Activated CD4-positive, alpha-beta T cell treated with anti-CD3 and anti-CD28 coated beads, Interleukin-2, amount 50 U/mL, for 1 hour (primary cell): ENCODE data around the gene UGDH.
"Not testable (repeated sequence)": the region's sequence is repeated elsewhere in the genome, so short reads cannot be mapped to it uniquely, and the experiment has no call there.

Experiments used
- DNase-seq: peaks from one replicate; pipeline ENCODE4 v3.0.0-alpha.2; 2020

UGDH gene

DNA sequence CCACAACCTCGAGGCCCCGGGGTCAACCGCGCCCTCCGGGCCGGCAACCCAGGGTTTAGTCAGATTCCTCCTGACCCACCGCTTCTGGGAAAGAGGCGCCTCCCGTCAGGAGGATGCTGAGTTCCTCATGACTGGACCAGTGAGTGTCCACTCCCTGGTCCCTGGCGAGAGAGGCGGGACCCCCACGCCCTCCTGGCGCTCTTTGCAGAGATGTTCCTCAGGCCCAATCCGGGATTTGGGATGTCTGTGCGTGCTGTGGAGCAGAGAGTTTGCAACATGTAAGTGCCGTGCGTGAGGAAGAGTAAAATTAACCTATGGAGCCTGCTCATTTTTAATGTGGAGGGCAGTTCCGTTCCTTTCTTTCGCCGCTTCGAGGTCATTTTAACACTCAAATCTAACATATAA, 824 bp upstream of the UGDH start:
- no peak for DNase-seq

DNA sequence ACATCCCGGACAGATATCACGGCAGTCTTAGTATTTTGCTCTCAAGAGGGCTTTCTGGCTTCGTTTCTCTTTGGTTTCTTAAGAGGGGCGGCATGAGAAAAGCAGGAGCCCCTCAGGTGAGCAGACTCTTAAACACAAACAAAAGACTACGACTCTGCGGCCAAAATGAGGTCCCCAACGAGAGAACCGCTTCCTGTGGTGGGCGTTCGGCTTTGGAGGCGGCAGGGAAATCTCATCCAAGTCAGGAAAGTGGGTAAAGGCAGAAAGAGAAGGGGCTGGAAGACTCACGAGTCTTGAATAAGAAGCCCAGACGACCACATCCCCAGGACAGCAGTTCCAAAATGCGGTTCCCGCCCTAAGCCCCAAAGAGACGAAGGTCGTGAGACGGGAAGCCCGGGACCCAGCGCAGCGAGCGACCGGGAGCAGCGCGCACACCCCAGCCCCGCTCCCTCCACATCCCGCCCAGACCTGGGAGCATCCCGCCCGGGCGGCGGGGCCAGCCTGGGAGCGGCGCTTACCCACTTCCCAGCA, 409 bp downstream of the UGDH start:
- DNase-seq: peak; percentile 1

DNA sequence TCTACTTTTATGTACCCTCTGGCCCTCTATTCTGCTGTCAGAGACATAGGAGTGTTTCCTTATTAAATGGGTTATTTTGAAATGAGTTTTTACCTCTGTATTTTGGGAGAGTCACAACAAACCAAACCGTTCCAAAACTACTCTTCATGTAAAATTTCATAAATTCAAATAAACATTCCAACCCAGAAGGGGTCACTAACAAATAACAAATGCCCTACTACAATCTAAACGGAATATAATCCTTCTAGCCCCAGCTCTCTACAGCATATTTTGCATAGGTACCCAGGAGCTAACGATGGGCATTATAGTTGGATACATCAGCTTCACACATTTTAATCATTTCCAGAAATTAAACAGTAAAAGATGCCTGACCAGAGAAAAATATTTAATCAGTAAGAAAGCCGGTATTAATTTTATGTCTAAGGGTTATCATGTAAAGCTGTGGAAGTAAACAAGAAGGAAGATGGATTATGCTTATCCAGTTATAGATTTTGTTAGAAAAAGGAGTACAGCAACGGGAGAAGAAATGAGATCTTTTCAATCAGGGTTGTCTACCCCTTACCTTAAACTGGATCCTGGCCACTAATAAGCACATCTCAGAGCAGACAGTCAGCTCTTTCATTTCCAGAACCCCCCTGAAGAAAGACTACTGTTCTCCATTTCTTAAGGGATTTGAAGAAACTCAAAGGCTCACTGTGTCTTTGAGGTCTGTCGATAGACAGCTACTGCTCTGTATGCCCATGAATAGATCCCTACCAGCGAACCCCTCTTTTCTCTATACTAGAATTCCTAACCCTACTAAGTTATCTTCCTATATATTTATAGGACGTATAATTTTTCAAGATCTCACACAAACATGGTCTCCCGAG, 1.2 kb downstream of the UGDH start:
- DNase-seq: no peak

DNA sequence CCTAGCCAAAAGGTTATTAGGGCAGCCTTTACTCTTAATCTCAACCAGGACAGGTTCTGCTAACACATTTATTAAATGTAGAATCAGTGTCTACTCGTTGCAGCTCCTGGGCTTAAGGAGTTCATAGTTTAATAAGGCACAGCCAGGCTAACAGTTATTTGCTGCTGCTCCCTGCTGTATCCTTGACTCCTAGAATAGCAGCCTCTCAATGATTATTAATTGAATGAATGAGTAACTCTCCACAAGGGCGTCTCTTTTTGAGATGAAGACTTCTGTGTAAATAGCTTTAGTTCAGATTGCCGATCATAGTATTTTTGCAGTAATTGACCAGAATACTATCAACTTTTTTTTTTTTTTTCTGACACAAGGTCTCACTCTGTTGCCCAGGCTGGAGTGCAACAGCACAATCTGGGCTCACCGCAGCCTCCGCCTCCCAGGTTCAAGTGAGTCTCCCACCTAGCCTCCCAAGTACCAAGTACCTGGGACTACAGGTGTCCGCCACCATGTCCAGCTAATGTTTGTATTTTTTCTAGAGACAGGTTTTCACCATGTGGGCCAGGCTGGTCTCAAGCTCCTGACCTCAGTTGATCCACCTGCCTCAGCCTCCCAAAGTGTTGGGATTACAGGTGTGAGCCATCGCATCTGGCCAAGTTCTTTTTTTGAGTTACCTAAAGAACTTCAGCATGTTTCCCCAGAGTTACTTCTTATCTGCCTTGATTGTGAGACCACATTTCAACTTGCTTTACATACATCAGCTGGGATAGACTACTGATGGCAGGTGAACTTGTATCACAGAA, 2.9 kb downstream of the UGDH start:
- no peak for DNase-seq

DNA sequence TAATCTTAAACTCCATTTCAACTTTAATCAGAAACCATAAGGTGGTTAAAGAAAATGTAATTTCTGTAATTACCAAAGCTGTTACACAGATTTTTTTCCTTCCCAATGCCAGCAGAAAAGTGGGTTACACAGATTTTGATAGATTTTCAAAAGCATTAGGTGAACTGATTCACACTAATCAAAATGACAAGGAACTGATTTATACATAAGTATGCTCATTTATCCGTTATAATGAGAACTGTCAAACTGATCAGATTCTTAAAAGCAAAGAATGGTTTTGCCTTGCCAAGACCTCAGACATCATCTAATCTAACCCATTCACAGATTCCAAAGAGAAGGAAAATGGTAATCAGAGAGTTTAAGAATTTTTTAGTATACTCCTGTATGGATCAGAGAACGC, 5.2 kb downstream of the UGDH start:
- no peak for DNase-seq

DNA sequence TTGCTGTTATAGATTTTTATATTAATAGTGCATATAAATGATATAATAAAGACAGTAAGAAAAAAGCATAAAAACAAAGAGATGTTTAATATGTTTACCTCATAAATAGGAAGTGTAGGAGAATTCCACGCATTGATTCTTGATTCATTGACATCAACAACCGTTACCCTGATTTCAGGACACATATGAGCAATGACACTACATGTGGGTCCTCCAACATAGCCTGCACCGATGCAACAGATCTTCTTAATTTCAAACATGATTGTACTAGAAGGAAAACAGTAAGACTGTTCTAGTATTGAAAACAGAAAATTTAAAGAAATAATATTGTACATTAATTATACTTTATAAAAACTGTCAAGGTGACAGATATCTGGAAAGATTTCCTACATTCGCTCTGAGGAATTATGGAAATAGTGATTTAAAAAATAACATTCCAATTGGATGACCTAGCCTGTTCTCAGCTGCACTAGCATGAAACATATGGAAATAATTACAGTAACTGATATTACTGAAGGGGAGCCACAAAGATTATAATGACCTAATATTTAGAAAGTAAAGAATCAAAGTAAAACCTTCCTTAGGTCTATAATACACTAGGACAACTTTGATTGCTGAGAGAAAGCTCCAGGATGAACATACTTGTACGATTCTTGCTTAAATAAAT, 5.9 kb downstream of the UGDH start:
- DNase-seq: no peak

DNA sequence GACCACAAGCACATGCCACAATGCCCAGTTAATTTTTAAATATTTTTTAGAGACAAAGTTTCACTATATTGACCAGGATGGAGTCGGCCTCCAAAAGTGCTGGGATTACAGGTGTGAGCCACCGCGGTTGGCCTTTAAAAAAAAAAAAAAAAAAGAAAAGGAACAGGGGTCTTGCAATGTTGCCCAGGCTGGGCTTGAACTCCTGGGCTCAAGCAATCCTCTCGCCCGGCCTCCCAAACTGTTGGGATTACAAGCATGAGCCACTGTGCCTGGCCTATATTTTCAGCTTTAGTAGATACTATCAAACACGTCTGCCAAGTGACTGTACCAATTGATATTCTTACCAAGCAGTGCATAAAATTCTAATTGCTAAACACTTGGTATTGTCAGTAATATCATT, 8.8 kb downstream of the UGDH start:
- DNase-seq: no peak

DNA sequence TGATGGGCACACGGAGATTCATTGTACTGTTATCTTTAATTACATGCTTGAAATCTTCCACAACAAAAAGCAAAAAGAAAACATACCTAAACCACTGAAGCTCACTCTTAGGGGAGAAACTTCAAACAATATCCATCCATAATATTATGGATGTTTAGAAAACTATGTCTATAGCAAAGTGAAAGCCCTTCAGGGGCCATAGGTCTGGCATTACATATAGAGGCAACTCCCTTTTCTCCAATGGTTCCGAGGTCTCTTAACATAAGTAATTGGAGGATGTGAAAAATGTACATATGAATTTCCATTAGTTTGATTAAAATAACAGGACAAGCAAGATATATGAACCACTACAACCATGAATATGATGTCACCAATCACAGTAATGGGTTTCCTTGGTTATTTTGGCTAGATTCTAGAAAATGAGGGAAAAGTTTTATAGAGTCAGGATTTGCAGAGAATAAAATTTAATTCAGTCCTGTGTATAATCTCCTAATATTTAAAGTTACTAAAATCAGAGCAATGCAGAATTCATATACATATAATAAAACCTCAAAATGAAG, 10.8 kb downstream of the UGDH start:
- DNase-seq: no peak

DNA sequence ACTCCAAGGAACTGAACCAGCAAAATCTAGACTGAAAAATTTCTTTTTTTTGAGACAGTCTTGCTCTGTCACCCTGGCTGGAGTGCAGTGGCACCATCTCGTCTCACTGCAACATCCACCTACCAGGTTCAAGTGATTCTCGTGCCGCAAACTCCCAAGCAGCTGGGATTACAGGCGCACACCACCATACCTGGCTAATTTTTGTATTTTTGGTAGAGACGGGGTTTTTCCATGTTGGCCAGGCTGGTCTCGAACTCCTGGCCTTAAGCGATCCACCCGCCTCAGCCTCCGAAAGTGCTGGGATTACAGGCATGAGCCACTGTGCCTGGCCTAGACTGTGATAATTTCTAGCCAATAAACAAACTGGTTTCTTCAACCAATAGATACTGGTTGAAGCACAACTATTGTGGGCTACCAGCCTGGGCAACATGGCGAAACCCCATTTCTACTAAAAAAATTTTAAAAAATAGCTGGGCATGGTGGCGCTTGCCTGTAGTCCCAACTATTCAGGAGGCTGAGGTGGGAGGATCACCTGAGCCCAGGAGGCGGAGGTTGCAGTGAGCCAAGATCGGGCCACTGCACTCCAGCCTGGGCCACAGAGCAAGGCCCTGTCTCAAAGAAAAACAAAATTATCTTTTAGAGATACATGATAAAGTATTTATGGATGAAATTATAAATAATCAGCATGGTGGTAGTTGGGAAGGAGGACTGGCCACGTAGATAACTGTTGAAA, 11.4 kb downstream of the UGDH start:
- not testable (repeated sequence) for DNase-seq

DNA sequence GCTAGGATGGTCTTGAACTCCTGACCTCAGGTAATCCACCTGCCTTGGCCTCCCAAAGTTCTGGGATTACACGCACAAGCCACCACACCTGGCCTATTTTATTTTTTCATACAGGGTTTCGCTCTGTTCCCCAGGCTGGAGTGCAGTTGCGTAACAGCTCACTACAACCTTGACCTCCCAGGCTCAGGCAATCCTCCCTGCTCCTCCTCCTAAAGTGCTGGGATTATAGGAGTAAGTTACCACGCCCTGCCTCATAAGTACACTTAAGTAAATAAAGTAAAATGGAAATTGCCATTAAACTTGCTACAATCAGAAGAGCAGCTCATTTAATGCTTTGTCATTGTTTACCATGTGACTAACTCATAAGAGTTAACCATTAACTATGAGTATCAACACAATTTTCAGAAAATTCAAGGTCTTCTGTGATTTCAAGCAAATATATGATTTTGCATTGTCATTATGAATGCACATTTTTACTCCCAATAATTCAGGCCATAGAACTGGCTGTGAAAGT, 12.3 kb downstream of the UGDH start:
- no peak for DNase-seq

DNA sequence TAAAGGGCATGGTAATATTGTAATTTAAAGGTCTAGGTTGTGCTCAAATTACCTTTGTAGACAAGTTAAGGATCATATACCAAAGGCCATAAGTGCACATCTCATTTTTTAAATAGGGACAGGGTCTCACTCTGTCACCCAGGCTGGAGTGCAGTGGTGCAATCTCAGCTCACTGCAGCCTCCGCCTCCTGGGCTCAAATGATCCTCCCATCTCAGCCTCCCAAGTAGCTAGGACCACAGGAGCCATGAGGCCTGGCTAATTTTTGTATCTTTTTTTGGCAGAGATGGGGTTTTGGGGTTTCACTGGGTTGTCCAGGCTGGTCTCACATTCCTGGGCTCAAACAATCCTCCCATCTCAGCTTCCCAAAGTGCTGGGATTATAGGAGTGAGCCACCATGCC, 13.0 kb downstream of the UGDH start:
- DNase-seq: not testable (repeated sequence)

DNA sequence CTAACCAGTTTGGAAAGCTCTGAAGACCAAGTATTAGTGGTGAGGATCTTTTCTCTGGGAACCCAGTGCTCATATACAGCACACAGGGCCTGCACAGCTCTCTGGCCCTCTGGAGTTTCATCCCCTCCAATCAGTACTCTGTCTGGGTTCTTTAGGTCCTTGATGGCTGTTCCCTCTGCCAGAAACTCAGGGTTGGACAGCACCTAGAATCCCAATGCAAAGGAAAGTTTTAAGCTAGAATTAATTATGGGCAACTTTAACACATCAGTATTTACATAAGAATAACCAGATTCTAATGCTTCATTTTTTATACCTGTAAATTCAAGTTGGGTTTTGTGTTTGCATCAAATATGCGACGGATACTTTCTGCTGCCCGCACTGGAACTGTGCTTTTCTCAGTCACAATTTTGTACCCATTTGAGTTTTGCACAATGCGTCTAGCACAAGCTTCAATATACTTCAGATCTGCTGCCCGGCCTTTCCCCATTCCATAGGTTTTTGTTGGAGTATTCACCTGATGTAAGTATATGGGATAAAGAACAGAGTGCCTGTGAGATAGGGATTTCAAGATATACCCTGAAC, 16.8 kb downstream of the UGDH start:
- no peak for DNase-seq

DNA sequence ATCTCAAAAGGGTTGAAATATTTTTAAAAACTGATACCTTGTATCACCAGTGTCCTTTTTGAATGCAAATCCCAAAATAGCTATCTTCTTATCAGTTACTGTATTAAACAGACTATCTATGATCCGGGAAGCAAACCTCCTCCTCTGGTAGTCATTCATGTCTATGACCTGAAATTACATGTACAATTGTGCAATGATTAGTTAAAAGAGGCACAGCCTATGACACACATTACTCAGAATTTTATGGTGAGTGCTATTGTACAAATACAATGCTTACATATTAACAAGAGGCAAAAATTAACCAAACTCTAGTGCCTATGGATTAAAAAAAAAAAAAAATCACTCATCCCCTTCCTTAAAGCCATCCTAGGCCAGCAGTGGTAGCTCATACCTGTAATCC, 21.7 kb downstream of the UGDH start:
- DNase-seq: no peak

DNA sequence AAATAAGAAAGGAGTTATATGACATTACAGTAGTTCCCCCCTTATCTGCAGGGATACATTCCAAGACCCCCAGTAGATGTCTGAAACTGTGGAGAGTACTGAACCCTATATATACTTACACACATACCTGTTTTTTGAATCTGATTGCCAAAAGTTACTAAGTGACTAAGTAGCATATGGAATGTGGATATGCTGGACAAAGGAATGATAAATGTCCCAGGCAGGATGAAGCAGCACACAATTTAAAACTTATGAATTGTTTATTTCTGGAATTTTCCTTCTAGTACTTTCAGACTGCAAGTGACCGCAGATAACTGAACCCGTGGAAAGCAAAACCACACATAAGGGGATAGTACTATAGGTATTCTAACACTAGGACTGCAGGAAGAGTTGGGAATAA, 22.7 kb downstream of the UGDH start:
- DNase-seq: no peak

DNA sequence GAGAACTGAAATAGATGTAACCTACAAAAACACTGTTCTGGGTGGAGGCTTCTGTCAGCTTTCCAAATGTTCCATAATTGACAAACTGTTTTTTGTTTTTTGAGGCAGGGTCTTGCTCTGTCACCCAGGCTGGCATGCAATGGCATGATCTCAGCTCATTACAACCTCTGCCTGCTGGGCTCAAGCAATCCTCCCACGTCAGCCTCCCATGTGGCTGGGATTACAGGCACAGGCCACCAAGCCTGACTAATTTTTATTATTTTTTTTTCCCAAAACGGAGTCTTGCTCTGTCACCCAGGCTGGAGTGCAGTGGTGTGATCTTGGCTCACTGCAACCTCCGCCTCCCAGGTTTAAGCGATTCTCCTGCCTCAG, 24.6 kb downstream of the UGDH start:
- DNase-seq: not testable (repeated sequence)

DNA sequence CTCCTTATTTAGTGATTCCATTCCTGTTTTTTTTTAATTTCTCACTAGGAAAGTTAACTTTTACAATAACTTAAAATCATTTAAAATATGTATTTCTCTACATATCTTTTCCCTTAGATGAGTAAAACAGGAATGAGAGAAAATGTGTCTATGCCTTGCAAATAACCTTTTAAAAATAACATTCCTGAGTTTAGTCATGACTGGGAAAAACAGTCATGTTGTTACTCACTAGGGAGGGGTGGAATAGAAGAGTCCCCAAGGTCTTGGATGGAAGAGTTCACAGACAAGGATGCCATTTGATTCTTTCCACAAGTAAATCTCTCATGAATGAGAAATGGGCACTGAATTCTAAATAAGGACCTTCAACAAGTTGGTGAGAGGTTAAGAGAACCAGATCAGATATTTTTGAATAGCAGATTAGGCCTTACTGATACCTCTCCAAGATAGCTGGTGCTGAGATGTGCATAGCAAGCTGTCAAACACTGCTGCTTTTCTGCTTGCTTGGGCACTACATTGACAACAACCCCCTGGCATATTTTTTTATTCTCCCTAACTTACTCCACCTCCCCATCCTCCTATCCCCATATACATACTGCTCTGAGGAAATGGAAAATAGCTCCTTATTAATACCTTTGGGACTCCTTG, 25.1 kb downstream of the UGDH start:
- no peak for DNase-seq

DNA sequence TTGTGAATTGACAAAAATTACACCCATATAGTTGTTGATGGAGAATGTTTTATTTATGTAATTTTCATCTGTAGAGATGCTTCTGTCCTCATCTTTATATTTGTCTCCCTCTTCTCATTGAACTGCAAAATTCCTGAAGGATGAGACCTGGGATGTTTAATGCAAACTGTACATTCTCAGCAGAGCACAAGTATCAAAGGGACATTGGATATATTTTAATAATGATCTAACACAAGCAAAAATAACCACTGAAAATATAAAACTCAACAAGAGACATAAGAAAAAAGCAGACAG, 28.6 kb downstream of the UGDH start:
- DNase-seq: no peak

DNA sequence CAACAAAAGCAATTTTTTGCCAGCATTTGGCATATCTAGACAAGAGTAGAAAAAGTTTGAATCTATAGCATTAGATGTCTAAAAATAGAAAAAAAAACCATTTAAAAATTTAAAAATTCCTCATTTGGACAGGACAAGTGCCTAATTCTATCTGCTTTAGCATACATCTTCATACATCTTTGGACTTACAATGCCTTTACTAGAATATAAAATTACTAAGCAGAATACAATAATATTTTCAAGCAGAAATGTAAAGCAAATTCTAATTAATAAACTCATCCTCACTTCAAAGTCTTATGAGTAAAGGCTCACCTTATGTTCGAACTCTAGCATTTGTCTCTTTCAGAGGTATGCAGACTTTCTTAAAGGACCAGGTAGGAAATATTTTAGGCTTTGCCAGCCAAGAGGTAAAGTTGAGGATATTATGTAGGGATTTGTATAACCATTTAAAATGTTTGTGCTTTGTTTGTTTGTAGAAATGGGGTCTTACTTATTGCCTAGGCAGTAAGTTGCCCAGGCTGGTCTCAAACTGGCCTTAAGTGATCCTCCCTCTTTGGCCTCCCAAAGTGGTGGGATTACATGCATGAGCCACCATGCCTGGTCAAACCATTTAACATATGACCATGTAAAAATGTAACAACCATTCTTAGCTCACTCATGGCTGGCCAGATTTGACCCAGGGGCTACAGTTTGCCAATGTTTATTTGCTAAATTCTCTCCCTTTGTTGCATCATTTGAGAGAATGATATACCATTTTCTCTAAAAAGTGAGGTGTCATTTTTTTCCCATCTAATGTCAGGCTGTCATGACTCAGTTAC, 29.1 kb downstream of the UGDH start:
- DNase-seq: no peak

DNA sequence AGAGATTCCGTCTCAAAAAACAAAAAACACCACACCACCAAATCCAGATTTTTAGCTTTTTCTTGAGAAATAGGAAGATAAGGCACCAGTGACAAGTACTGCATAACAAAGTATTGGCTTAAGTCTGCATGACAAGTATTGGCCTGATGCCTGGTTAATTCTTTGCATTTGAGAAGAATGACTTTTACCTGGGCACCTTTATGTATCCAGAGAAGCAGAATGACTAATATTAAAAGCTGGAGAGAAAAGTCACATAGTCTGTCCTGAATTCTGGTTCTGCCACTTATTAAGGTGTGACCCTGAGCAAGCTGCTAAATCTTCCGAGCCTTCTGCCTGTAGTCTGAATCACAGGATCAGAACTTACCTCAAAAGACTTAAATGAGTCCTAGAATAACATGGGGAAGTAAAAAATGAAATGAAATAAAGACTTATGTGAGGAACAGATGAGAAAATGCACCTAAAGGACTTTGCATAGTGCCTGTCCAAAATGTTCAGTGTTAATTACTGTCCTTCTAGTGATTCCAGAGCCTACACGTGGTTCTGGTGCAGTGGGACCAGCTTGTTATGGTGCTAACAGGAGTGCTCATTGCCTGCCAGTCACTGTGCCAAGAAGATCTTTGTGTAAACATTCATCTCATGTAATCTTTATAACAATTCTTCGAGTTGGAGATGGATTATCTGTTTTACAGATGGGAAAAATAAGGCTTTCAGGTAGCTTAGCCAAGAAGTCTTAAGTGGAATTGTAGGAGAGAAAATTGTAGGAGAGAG, 31.6 kb downstream of the UGDH start:
- no peak for DNase-seq

DNA sequence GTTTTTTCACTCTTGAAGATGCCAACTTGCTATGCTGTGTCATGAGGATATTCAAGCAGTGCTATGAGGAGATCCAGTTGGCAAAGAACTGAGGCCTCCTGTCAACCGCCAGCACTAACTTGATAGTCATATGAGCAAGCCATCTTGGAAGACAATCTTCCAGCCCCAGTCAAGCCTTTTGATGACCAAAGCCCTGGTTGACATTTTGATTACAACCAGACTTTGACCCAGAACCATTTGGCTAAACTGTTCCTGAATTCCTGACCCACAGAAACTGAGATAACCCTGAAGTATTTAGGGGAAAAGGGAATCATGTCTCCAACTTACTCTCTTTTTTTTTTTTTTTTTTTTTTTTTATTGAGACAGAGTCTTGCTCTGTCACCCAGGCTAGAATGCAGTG, 32.9 kb downstream of the UGDH start:
- no peak for DNase-seq
